ENCODE data around the gene AGO4. TPM values are rescaled to one million over a fixed set of nuclear protein-coding genes. Genes with fewer than 3 reads are reported as not detected.
"Not testable (repeated sequence)": the region's sequence is repeated elsewhere in the genome, so short reads cannot be mapped to it uniquely, and the experiment has no call there.

Gene AGO4
- total RNA-seq, 1 experiment from 2014 or later, result 7.6 TPM

- H3K9me2 ChIP-seq (replicated peaks; ENCODE audit: insufficient read depth, low read length), result no peaks in the 10 kb centered on the region
- no peak overlapping the region for H2AFZ ChIP-seq (ENCODE audit: low read length)
- no peaks in the 10 kb centered on the region for H3K27me3 ChIP-seq (ENCODE audit: low read length)
- H3K4me3 ChIP-seq (ENCODE audit: low read length), result no peak overlapping the region
- H4K20me1 ChIP-seq (ENCODE audit: insufficient read depth, low read depth, low read length), result no peaks in the 10 kb centered on the region
- H3K4me1 ChIP-seq (ENCODE audit: low read length), result peaks cover 7% of the 10 kb centered on the region
- H3K36me3 ChIP-seq (ENCODE audit: insufficient read depth, low read length), result no peaks in the 10 kb centered on the region
- no peak overlapping the region for H3K9ac ChIP-seq (ENCODE audit: low read length)
- no peak overlapping the region for H3K27ac ChIP-seq (ENCODE audit: low read length)
- H3K79me2 ChIP-seq (ENCODE audit: low read length), result no peaks in the 10 kb centered on the region
- H3K4me2 ChIP-seq (ENCODE audit: low read depth, low read length, poor library complexity, severe bottlenecking), result no peak overlapping the region
- no peaks in the 10 kb centered on the region for H3K9me3 ChIP-seq (ENCODE audit: low read length)
- no peak for DNase-seq
These were observed 55.3 kb downstream of the AGO4 start for GRCh38 chr1:35863136-35863535.

DNA sequence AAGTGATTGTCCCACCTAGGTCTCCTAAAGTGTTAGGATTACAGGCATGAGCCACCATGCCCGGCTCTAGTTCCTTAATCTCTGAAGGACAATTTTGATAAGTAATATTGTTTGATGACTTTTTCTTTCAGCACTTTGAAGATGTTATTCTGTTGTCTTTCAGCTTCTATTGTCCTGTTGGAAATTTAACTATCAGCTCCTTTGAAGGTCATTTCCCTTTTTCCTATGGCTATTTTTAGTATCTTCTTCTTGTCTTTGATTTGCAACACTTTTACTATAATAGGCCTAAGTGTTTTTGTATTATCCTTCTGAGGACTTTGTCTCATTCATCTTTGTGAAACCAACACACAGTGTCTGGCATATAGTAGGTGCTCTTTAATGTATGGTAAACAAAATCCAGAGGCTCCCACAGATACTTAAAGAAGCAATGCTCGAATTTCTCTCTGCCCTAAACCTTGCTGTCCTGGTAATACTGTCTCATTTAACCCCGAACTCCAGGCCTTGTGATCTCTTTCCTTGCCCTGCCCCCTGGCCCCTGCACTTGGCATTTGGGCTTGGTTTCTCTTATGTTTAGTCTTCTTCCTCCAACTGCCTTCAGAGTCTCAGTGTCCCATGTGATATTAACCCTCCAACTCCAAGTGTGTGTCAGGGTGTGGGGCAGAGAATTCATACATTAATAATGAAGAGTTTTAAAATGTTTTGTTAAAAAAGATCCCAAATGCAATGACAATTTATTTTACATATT lies 56.2 kb downstream of the AGO4 start:
- Histone ChIP-seq H3K9me2 (replicated peaks; ENCODE audit: insufficient read depth, low read length) (no peaks in the 10 kb centered on the region), H3K4me3 (ENCODE audit: low read length) (no peak overlapping the region), H2AFZ (ENCODE audit: low read length) (no peak overlapping the region), H4K20me1 (ENCODE audit: insufficient read depth, low read depth, low read length) (no peaks in the 10 kb centered on the region), H3K36me3 (ENCODE audit: insufficient read depth, low read length) (no peaks in the 10 kb centered on the region), H3K27me3 (ENCODE audit: low read length) (no peaks in the 10 kb centered on the region), H3K4me2 (ENCODE audit: low read depth, low read length, poor library complexity, severe bottlenecking) (no peak overlapping the region), H3K9ac (ENCODE audit: low read length) (no peak overlapping the region), H3K4me1 (ENCODE audit: low read length) (peaks cover 7% of the 10 kb centered on the region), H3K27ac (ENCODE audit: low read length) (no peak overlapping the region), H3K79me2 (ENCODE audit: low read length) (no peaks in the 10 kb centered on the region), H3K9me3 (ENCODE audit: low read length) (no peaks in the 10 kb centered on the region)
- no peak for DNase-seq

- no peaks in the 10 kb centered on the region for H3K9me3 ChIP-seq (ENCODE audit: low read length)
- H3K36me3 ChIP-seq (ENCODE audit: insufficient read depth, low read length), result no peaks in the 10 kb centered on the region
- H3K27me3 ChIP-seq (ENCODE audit: low read length), result no peaks in the 10 kb centered on the region
- no peak overlapping the region for H2AFZ ChIP-seq (ENCODE audit: low read length)
- H3K4me2 ChIP-seq (ENCODE audit: low read depth, low read length, poor library complexity, severe bottlenecking), result no peak overlapping the region
- no peaks in the 10 kb centered on the region for H3K9me2 ChIP-seq (replicated peaks; ENCODE audit: insufficient read depth, low read length)
- DNase-seq, result no peak
- no peak overlapping the region for H3K4me3 ChIP-seq (ENCODE audit: low read length)
- peaks cover 7% of the 10 kb centered on the region for H3K4me1 ChIP-seq (ENCODE audit: low read length)
- H3K27ac ChIP-seq (ENCODE audit: low read length), result no peak overlapping the region
- no peaks in the 10 kb centered on the region for H3K79me2 ChIP-seq (ENCODE audit: low read length)
- no peaks in the 10 kb centered on the region for H4K20me1 ChIP-seq (ENCODE audit: insufficient read depth, low read depth, low read length)
- no peak overlapping the region for H3K9ac ChIP-seq (ENCODE audit: low read length)
These were observed 57.0 kb downstream of the AGO4 start for GRCh38 chr1:35864813-35865212.

DNA sequence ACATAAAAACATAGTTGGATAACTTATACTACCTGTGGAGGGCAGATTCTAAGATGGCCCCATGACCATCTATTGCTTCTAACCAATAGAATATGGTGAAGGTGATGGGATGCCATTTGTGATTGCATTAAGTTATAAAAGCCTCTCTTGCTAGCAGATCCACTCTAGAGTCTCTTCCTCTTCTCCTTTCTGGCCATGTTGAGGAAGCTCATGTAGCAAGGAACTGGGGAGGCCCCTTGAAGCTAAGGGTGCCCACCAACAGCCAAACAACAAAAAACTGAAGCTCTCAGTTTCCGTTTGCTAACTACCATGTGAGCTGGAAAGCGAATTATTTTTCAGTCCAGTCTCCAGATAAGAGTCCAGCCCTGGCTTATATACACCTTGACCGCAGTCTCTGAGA lies 59.2 kb downstream of the AGO4 start:
- Histone ChIP-seq H3K9me3 (ENCODE audit: low read length) (no peaks in the 10 kb centered on the region), H3K9ac (ENCODE audit: low read length) (no peak overlapping the region), H3K27ac (ENCODE audit: low read length) (no peak overlapping the region), H4K20me1 (ENCODE audit: insufficient read depth, low read depth, low read length) (no peaks in the 10 kb centered on the region), H3K4me2 (ENCODE audit: low read depth, low read length, poor library complexity, severe bottlenecking) (no peak overlapping the region), H3K79me2 (ENCODE audit: low read length) (no peaks in the 10 kb centered on the region), H3K27me3 (ENCODE audit: low read length) (no peaks in the 10 kb centered on the region), H3K4me1 (ENCODE audit: low read length) (no peaks in the 10 kb centered on the region), H3K4me3 (ENCODE audit: low read length) (no peak overlapping the region), H2AFZ (ENCODE audit: low read length) (no peak overlapping the region), H3K36me3 (ENCODE audit: insufficient read depth, low read length) (no peaks in the 10 kb centered on the region), H3K9me2 (replicated peaks; ENCODE audit: insufficient read depth, low read length) (no peaks in the 10 kb centered on the region)
- DNase-seq, result no peak

DNA sequence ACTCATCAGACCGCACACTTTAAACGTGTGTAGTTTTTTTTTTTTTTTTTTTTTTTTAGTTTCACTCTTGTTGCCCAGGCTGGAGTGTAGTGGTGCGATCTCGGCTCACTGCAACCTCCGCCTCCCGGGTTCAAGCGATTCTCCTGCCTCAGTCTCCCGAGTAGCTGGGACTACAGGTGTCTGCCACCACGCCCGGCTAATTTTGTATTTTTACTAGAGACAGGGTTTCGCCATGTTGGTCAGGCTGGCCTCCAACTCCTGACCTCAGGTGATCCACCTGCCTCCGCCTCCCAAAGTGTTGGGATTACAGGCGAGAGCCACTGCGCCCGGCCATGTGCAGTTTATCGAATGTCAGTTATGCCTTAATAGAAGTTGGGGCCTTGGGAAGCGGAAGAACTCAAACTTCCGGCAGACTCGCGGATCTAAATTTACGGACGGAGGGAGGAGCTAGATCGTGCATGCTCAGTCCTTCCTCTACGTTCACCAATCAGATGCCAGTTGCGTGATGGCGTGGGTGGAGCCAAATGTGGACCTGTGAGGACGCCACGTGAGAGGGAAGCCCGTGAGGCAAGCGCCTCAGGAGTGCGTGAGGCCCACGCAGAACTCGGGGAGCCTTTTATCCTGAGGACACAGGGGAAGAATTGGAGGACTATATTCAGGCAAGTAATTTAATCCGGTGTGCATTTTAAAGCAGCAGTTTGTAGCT lies 61.6 kb downstream of the AGO4 start:
- not testable (repeated sequence) for H3K27ac ChIP-seq (ENCODE audit: low read length); H3K9me3 ChIP-seq (ENCODE audit: low read length); DNase-seq; H4K20me1 ChIP-seq (ENCODE audit: insufficient read depth, low read depth, low read length); H3K27me3 ChIP-seq (ENCODE audit: low read length); H2AFZ ChIP-seq (ENCODE audit: low read length); H3K4me3 ChIP-seq (ENCODE audit: low read length); H3K4me2 ChIP-seq (ENCODE audit: low read depth, low read length, poor library complexity, severe bottlenecking); H3K36me3 ChIP-seq (ENCODE audit: insufficient read depth, low read length); H3K9ac ChIP-seq (ENCODE audit: low read length); H3K4me1 ChIP-seq (ENCODE audit: low read length); H3K9me2 ChIP-seq (replicated peaks; ENCODE audit: insufficient read depth, low read length); H3K79me2 ChIP-seq (ENCODE audit: low read length)

- Histone ChIP-seq H3K4me1 (ENCODE audit: low read length) (no peaks in the 10 kb centered on the region), H4K20me1 (ENCODE audit: insufficient read depth, low read depth, low read length) (no peaks in the 10 kb centered on the region), H3K9me3 (ENCODE audit: low read length) (no peaks in the 10 kb centered on the region), H3K27ac (ENCODE audit: low read length) (no peak overlapping the region), H3K4me2 (ENCODE audit: low read depth, low read length, poor library complexity, severe bottlenecking) (no peak overlapping the region), H3K36me3 (ENCODE audit: insufficient read depth, low read length) (no peaks in the 10 kb centered on the region), H2AFZ (ENCODE audit: low read length) (no peak overlapping the region), H3K9ac (ENCODE audit: low read length) (no peak overlapping the region), H3K27me3 (ENCODE audit: low read length) (no peaks in the 10 kb centered on the region), H3K79me2 (ENCODE audit: low read length) (no peaks in the 10 kb centered on the region), H3K4me3 (ENCODE audit: low read length) (no peak overlapping the region), H3K9me2 (replicated peaks; ENCODE audit: insufficient read depth, low read length) (no peaks in the 10 kb centered on the region)
- no peak for DNase-seq
These were observed 63.0 kb downstream of the AGO4 start for GRCh38 chr1:35870651-35871309.

DNA sequence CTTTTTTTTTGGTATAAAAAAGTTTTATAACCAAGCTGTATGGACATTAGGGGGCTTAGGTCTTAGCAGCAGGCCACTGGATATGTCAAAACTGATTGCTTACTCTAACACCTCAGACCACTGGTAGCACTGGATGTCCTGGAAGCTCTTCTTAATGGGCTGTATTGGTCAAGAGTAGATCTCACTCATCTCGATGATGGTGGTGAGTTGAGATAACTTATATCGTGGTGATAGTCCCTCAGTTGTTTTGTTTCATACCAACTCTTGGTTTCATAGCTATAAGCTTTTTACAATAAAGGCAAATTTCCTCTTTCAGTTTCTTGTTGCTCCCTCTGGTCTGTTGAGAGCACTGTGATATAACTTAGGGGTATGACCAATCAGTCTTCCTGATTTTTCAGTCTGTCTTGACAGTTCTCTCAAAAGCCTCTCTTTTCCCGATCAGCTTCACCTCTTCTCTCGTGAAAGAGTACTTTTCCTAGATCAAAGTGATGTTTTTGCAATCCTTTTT lies 65.5 kb downstream of the AGO4 start:
- Histone ChIP-seq H2AFZ (ENCODE audit: low read length) (no peak overlapping the region), H3K9me2 (replicated peaks; ENCODE audit: insufficient read depth, low read length) (no peaks in the 10 kb centered on the region), H3K4me1 (ENCODE audit: low read length) (no peaks in the 10 kb centered on the region), H3K4me2 (ENCODE audit: low read depth, low read length, poor library complexity, severe bottlenecking) (no peak overlapping the region), H3K9ac (ENCODE audit: low read length) (no peak overlapping the region), H3K9me3 (ENCODE audit: low read length) (no peaks in the 10 kb centered on the region), H3K36me3 (ENCODE audit: insufficient read depth, low read length) (no peaks in the 10 kb centered on the region), H3K79me2 (ENCODE audit: low read length) (no peaks in the 10 kb centered on the region), H4K20me1 (ENCODE audit: insufficient read depth, low read depth, low read length) (no peaks in the 10 kb centered on the region), H3K27ac (ENCODE audit: low read length) (no peak overlapping the region), H3K27me3 (ENCODE audit: low read length) (no peaks in the 10 kb centered on the region), H3K4me3 (ENCODE audit: low read length) (no peak overlapping the region)
- DNase-seq, result no peak

DNA sequence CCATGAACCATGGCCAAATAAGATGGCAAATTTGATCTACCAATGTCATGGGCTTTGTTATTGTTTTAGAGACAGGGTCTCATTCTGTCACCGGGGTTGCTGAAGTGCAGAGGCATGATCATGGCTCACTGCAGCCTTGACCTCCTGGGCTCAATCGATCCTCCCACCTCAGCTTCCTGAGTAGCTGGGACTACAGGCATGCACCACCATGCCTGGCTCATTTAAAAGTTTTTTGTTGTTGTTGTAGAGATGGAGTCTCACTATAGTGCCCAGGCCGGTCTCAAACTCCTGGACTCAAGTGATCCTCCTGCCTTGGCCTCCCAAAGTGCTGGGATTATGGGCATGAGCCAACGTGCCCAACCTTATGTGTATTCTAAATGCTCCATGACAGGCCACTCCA lies 66.3 kb downstream of the AGO4 start:
- not testable (repeated sequence) for H3K4me1 ChIP-seq (ENCODE audit: low read length); H3K9me3 ChIP-seq (ENCODE audit: low read length); H3K27me3 ChIP-seq (ENCODE audit: low read length); H4K20me1 ChIP-seq (ENCODE audit: insufficient read depth, low read depth, low read length); H2AFZ ChIP-seq (ENCODE audit: low read length); H3K4me3 ChIP-seq (ENCODE audit: low read length); H3K9ac ChIP-seq (ENCODE audit: low read length); H3K79me2 ChIP-seq (ENCODE audit: low read length); H3K36me3 ChIP-seq (ENCODE audit: insufficient read depth, low read length); H3K27ac ChIP-seq (ENCODE audit: low read length); DNase-seq; H3K9me2 ChIP-seq (replicated peaks; ENCODE audit: insufficient read depth, low read length); H3K4me2 ChIP-seq (ENCODE audit: low read depth, low read length, poor library complexity, severe bottlenecking)

Measured in Karpas-422 (cell line).